Measurements from ENCODE around the gene CAMTA1. TPM values are rescaled to one million over a fixed set of nuclear protein-coding genes. Genes with fewer than 3 reads are reported as not detected.

Gene CAMTA1
- total RNA-seq, 1 experiment from 2014 or later = 82.2 TPM

DNA sequence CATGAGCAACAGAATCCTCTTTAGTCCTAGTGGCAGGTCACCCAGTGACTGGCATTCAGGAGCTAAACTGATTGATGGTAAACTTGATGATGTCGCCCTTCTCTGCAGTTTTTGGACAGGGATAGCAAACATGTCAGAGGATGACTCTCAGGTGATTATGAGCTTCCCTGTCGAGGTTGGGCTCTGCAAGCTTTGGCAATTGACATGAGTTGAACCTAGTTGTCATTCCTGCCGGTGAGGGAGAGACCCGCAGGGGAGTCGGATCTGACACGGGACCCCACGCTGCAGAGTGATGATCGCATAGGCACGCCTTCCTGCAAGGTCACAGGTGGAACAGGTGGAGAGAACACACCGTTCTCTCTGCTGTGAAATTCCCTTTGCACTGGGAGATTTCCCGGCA is 547.8 kb downstream of the CAMTA1 start:
- H3K9me3 ChIP-seq (ENCODE audit: control insufficient read depth, insufficient read depth, low read depth, low read length) = peaks cover 4% of the 10 kb centered on the region; the same call in 1 of the 2 replicates
- H3K4me3 ChIP-seq (ENCODE audit: low read depth in 2 of 2, low read length in 2 of 2) = no peak overlapping the region
- DNase-seq (ENCODE audit: low read depth, low spot score) (no peak), ATAC-seq (no peak)
- BruUV-seq (replicated peaks) = no TSS peak
- ChIA-PET POLR2A (no interaction called here), CTCF (no interaction called here)
- no peaks in the 10 kb centered on the region for H3K4me1 ChIP-seq (ENCODE audit: control insufficient read depth, insufficient read depth, low read length)
- H3K27ac ChIP-seq (ENCODE audit: low read length) = no peak overlapping the region
- H3K27me3 ChIP-seq (ENCODE audit: control insufficient read depth, insufficient read depth, low read length) = no peaks in the 10 kb centered on the region
- intact Hi-C loops (cut with micrococcal nuclease; ENCODE audit: unreplicated experiment) = no loop called here
- in situ Hi-C loops (cut with HindIII; ENCODE audit: low pct_unique_long_range_greater_than_20kb, low sequenced_read_pairs) = no loop called here
- TF ChIP-seq, protein P1, sequence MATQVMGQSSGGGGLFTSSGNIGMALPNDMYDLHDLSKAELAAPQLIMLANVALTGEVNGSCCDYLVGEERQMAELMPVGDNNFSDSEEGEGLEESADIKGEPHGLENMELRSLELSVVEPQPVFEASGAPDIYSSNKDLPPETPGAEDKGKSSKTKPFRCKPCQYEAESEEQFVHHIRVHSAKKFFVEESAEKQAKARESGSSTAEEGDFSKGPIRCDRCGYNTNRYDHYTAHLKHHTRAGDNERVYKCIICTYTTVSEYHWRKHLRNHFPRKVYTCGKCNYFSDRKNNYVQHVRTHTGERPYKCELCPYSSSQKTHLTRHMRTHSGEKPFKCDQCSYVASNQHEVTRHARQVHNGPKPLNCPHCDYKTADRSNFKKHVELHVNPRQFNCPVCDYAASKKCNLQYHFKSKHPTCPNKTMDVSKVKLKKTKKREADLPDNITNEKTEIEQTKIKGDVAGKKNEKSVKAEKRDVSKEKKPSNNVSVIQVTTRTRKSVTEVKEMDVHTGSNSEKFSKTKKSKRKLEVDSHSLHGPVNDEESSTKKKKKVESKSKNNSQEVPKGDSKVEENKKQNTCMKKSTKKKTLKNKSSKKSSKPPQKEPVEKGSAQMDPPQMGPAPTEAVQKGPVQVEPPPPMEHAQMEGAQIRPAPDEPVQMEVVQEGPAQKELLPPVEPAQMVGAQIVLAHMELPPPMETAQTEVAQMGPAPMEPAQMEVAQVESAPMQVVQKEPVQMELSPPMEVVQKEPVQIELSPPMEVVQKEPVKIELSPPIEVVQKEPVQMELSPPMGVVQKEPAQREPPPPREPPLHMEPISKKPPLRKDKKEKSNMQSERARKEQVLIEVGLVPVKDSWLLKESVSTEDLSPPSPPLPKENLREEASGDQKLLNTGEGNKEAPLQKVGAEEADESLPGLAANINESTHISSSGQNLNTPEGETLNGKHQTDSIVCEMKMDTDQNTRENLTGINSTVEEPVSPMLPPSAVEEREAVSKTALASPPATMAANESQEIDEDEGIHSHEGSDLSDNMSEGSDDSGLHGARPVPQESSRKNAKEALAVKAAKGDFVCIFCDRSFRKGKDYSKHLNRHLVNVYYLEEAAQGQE (IDR thresholded peaks at IDR 0.05; ENCODE audit: insufficient read depth in 1 of 2, low read depth in 2 of 2, low read length in 1 of 2) = no peak
- TF ChIP-seq POLR2AphosphoS5 (IDR thresholded peaks at IDR 0.05; ENCODE audit: low read depth, low read length) (no peak), TCF7L2 (IDR thresholded peaks at IDR 0.05; ENCODE audit: low read depth, low read length) (no peak), SIN3A (IDR thresholded peaks at IDR 0.05; ENCODE audit: borderline replicate concordance, insufficient read depth, low read depth, low read length) (no peak)
- TF ChIP-seq, protein P2, sequence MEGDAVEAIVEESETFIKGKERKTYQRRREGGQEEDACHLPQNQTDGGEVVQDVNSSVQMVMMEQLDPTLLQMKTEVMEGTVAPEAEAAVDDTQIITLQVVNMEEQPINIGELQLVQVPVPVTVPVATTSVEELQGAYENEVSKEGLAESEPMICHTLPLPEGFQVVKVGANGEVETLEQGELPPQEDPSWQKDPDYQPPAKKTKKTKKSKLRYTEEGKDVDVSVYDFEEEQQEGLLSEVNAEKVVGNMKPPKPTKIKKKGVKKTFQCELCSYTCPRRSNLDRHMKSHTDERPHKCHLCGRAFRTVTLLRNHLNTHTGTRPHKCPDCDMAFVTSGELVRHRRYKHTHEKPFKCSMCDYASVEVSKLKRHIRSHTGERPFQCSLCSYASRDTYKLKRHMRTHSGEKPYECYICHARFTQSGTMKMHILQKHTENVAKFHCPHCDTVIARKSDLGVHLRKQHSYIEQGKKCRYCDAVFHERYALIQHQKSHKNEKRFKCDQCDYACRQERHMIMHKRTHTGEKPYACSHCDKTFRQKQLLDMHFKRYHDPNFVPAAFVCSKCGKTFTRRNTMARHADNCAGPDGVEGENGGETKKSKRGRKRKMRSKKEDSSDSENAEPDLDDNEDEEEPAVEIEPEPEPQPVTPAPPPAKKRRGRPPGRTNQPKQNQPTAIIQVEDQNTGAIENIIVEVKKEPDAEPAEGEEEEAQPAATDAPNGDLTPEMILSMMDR (IDR thresholded peaks at IDR 0.05) = no peak
- H3K36me3 ChIP-seq (ENCODE audit: control insufficient read depth, insufficient read depth, low read length) = no peaks in the 10 kb centered on the region

DNA sequence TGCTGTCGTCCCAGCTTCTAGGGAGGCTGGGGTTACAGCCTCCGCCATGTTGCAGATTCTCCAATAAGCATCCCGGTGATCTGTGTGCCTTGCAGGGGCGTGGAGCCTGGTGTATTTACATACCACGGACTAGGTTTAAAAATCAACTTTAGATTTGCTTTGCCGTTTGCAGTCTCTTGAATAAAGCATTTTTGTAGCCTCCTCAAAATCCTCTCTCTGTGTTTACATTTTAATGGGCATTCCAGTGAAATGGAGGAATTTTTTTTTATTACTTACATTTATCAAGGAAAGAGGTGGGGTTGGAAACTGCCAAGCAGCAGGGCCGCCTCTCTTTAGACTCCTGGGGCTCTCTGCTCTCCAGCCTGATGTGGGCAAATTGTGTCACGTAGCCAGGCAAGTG is 548.4 kb downstream of the CAMTA1 start:
- peaks cover 4% of the 10 kb centered on the region; the same call in 1 of the 2 replicates for H3K9me3 ChIP-seq (ENCODE audit: control insufficient read depth, insufficient read depth, low read depth, low read length)
- no TSS peak for BruUV-seq (replicated peaks)
- no peaks in the 10 kb centered on the region for H3K4me1 ChIP-seq (ENCODE audit: control insufficient read depth, insufficient read depth, low read length)
- no peaks in the 10 kb centered on the region for H3K36me3 ChIP-seq (ENCODE audit: control insufficient read depth, insufficient read depth, low read length)
- no peak overlapping the region for H3K4me3 ChIP-seq (ENCODE audit: low read depth in 2 of 2, low read length in 2 of 2)
- in situ Hi-C loops (cut with HindIII; ENCODE audit: low pct_unique_long_range_greater_than_20kb, low sequenced_read_pairs) (no loop called here), intact Hi-C loops (cut with micrococcal nuclease; ENCODE audit: unreplicated experiment) (no loop called here)
- no peak overlapping the region for H3K27ac ChIP-seq (ENCODE audit: low read length)
- DNase-seq (ENCODE audit: low read depth, low spot score) (no peak), ATAC-seq (no peak)
- no peaks in the 10 kb centered on the region for H3K27me3 ChIP-seq (ENCODE audit: control insufficient read depth, insufficient read depth, low read length)
- POLR2A ChIA-PET = no interaction called here
- CTCF ChIA-PET = interaction anchor here (0.5 kb wide), 1 partner anchor 939 kb away, joined by 3 read pairs; no protein-coding TSS in a partner anchor
- TF ChIP-seq POLR2AphosphoS5 (IDR thresholded peaks at IDR 0.05; ENCODE audit: low read depth, low read length) (no peak), TCF7L2 (IDR thresholded peaks at IDR 0.05; ENCODE audit: low read depth, low read length) (no peak), SIN3A (IDR thresholded peaks at IDR 0.05; ENCODE audit: borderline replicate concordance, insufficient read depth, low read depth, low read length) (no peak)
- TF ChIP-seq, protein P1 (IDR thresholded peaks at IDR 0.05; ENCODE audit: insufficient read depth in 1 of 2, low read depth in 2 of 2, low read length in 1 of 2) = no peak
- TF ChIP-seq, protein P2 (IDR thresholded peaks at IDR 0.05) = no peak
